ENCODE measurements around the gene ICE1.

- TF ChIP-seq CTCF (IDR thresholded peaks at IDR 0.05) (no peak), POLR2A (IDR thresholded peaks at IDR 0.05) (no peak), EP300 (IDR thresholded peaks at IDR 0.05; ENCODE audit: low read depth) (no peak)
Observed at GRCh38 chr5:5407924-5408323, 14.6 kb upstream of the ICE1 start.

Data from transverse colon (tissue), 3 donors.